Epithelial cell of prostate (primary cell): ENCODE measurements around the gene TRAPPC5.

Experiments used
- DNase-seq: peaks from one replicate; pipeline ENCODE4 v3.0.0-alpha.2; 2011; ENCODE audit warnings: low read depth, low spot score
- H3K27ac ChIP-seq: fragments of 450-650 bp; 2 replicates; pipeline ENCODE4 v1.5.1; 2017; ENCODE audit warnings: mild to moderate bottlenecking

TRAPPC5 gene

GRCh38 chr19:7674010-7675005 lies 6.3 kb upstream of the TRAPPC5 start:
- DNase-seq, result no peak
- no peak overlapping the region for H3K27ac ChIP-seq

DNA sequence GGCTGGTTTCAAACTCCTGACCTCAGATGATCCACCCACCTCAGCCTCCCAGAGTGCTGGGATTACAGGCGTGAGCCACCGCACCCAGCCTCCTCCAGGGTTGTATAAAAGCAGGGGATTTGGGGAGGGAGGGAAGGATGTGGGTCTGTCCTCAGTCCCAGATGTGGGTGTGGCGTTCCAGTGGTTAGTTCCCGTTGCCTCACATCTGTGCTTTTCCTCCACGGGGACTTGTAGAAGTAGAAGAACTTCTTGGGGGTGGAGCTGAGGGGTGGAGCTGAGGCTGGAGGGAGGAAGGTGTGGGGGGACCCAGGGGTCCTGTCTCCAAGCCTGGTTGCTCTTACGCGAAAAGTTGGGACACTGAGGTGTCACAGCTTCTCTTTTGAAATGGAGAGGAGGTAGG lies 4.3 kb upstream of the TRAPPC5 start:
- H3K27ac ChIP-seq, result no peak overlapping the region
- no peak for DNase-seq

DNA sequence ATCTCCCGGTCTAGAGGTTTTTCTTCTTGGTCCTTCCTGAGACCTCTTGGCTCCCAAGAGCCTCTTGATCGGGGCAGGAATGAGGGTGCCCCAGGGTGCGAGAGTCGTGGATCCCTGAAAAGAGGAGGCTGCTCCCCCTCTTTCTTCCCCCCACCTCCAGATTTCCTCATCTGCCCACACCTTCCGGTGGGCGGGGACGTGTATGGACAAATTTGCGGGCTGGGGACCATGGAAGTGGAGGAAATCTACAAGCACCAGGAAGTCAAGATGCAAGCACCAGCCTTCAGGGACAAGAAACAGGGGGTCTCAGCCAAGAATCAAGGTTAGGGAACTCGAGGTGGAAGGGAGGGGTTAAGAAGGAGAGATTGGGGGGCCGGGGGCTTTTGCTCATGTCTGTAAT lies 3.8 kb upstream of the TRAPPC5 start, which contains the start of gene MCEMP1:
TSS of gene MCEMP1 (plus strand) at position 237 of the 400 bp plus-strand sequence. CDS start at position 268, 31 bp downstream.
- DNase-seq, result no peak
- H3K27ac ChIP-seq, result no peak within 1 kb of the TSS

GRCh38 chr19:7677669-7678311 lies 2.8 kb upstream of the TRAPPC5 start:
- no peak for DNase-seq
- H3K27ac ChIP-seq, result no peak overlapping the region

DNA sequence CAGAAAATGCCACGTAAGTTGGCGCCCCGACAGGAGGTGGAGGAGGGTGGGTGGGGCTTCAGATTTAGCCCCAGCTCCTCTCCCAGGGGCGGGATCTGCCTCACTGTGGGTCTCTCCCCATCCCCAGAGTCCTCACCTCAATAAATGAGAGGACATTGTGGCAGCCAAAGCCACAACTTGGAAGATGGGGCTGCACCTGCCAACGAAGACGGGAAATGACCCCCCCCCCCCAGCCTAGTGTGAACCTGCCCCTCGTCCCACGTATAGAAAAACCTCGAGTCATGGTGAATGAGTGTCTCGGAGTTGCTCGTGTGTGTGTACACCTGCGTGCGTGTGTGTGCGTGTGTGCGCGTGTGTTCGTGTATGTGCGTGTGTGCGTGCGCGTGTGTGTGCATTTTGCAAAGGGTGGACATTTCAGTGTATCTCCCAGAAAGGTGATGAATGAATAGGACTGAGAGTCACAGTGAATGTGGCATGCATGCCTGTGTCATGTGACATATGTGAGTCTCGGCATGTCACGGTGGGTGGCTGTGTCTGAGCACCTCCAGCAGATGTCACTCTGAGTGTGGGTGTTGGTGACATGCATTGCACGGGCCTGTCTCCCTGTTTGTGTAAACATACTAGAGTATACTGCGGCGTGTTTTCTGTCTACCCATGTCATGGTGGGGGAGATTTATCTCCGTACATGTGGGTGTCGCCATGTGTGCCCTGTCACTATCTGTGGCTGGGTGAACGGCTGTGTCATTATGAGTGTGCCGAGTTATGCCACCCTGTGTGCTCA lies 1.5 kb upstream of the TRAPPC5 start:
- no peak for DNase-seq
- H3K27ac ChIP-seq, result no peak overlapping the region

DNA sequence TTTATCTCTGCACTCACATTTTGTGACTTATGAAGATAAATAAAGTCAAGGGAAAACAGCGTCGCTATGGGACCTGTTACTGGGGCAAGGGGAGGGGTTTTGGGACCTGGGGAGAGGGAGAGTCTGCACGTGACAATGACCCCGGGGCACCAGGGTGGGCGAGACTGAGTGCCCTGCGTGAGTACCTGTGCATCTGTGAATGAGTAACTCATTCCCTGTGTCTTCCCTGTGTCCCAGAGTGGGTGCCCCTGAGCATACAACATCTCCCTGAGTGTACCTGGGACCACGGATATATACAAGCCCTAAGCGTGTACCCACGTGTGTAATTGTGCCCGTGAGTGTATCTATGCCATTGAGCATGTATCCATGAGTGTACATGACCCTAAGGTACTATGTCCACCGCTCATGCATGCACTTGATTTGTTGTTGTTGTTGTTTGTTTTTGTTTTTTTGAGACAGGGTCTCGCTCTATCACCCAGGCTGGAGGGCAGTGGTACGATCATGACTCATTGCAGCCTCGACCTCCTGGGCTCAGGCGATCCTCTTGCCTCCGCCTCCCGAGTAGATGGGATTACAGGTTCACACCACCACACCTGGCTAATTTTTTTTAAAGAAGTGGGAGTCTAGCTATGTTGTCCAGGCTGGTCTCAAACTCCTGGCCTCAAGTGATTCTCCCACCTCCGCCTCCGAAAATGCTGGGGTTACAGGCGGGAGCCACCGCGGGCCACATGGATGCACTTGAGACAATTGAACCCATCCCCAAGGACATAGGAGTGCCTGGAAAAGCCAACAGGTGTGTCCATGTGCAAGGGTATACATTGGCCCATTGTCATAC lies 645 bp upstream of the TRAPPC5 start:
- no peak for DNase-seq
- H3K27ac ChIP-seq, result no peak overlapping the region

DNA sequence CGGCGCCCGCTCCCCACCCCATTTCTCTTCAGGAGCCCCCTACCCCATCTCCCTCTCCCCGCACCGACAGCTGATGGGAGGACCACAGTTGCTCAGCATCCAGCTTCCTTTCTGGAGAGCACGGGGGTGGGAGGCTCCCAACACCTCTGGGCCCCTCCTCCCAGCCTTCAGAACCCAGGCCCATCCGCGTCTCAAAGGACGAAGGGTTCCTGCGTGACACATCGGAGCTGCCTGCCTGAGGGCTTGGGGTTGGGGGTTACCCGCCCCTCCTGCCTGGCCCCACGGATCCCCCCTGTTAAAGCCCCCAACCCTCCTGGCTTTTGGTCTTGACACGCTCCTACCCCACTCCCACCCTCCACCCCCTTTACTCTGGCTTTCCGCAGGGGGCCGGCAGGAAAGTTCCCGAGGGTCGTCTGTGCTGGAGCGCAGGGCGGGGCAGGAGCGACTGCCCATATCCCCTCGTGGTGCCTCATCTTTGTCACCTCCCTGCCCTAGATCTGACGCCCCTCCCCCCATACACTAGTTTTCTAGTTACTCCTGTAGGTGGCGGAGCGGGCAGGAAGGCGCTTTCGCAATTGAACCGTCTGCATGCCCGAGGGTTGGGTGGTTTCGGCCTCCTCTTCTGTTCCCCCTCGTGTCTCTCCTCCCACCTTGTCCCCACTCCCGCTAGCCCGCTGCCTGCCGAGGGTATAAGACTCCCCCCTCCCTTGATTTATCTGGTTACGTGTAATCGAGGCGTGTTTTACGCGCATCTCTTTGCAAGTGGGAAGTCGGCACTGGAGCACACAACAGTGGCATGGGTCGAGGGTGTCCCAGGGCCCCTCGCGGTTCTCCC lies 924 bp downstream of the TRAPPC5 start:
- DNase-seq, result peak; percentile 26
- H3K27ac ChIP-seq, result peak overlapping the region; percentile 44

DNA sequence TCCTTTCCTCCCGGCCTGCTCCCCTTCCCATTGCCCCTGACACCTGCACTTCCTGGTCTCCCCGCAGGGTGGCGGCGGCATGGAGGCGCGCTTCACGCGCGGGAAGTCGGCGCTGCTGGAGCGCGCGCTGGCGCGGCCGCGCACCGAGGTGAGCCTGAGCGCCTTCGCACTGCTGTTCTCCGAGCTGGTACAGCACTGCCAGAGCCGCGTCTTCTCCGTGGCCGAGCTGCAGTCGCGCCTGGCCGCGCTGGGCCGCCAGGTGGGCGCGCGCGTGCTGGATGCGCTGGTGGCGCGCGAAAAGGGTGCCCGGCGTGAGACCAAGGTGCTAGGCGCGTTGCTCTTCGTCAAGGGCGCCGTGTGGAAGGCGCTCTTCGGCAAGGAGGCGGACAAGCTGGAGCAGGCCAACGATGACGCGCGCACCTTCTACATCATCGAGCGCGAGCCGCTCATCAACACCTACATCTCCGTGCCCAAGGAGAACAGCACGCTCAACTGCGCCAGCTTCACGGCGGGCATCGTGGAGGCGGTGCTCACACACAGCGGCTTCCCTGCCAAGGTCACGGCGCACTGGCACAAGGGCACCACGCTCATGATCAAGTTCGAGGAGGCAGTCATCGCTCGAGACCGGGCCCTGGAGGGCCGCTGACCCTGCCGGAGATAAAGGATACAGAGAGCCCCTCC lies 1.7 kb downstream of the TRAPPC5 start:
- H3K27ac ChIP-seq, result no peak overlapping the region
- no peak for DNase-seq

- DNase-seq, result no peak
- H3K27ac ChIP-seq, result no peak overlapping the region
Observed at GRCh38 chr19:7685546-7686445, 5.2 kb downstream of the TRAPPC5 start.

DNA sequence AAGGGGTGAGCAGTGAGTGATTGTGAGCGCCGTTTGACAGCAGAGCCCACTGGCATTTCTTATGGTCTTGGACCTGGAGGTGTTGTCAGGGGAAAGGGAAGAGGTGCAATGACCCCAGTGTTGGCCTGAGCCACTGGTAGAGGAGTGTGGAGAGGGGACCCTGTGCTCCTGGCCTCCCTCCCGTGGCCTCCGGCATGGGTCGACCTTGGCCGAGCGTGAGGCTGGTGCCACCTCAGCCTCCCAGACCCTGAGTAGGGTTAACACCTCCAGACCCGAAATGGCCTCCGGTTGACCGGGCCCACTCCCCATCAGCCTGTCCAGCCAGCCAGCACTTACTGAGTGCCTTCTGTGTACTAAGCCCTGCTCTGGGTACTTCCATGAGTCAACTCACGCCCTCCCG lies 6.5 kb downstream of the TRAPPC5 start:
- no peak overlapping the region for H3K27ac ChIP-seq
- no peak for DNase-seq

DNA sequence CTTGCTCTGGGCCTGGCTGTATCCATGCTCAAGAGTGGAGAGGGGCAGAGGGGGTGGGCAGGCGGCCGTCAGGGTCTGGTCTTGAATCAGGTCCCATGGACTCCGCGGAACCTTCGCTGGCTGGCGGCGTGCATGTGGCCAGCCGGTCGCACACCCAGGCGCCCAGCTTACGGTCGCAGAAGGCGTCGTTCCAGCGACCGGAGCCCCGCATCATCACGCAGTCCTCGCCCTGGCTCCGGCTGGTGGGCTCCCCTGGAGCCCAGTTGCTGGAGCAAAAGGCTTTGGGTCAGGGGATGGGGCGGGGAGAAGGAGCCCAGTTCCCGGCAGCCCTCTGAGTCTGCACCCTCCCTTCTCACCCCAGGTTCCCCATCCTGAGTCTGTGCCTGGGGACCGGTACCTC lies 8.5 kb downstream of the TRAPPC5 start:
- DNase-seq, result no peak
- no peak overlapping the region for H3K27ac ChIP-seq

DNA sequence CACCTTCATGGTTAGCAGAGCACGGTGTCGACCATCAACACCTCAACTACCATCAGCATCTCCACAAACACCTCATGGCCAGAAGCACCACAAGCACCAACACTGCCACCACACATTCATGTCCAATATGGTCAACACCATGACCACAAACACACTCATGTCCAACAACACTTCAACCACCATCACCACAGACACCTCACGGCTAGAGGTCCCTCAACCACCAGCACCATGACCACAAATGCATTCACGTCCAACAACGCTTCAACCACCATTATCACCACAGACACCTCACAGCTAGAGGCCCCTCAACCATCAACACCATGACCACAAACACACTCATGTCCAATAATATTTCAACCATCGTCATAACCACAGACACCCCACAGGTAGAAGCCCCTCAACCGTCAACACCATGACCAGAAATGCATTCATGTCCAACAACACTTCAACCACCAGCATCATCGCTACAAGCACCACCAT lies 10.2 kb downstream of the TRAPPC5 start:
- no peak overlapping the region for H3K27ac ChIP-seq
- no peak for DNase-seq

DNA sequence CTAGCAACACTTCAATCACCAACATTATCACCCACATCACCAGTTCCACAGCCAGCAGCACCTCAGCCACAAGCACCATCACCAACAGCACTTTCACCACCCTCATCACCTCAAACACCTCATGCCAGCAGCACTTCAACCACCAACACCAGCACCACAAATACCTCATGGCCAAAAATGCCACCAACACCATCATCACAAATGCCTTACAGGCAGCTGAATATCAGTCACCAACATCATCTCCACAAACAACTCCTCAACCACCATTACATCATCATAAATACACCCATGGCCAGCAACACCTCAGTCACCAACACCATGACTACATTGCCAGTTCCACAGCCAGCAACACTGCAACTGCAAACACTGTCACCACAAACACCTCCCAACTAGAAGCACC lies 10.9 kb downstream of the TRAPPC5 start:
- no peak overlapping the region for H3K27ac ChIP-seq
- no peak for DNase-seq

DNA sequence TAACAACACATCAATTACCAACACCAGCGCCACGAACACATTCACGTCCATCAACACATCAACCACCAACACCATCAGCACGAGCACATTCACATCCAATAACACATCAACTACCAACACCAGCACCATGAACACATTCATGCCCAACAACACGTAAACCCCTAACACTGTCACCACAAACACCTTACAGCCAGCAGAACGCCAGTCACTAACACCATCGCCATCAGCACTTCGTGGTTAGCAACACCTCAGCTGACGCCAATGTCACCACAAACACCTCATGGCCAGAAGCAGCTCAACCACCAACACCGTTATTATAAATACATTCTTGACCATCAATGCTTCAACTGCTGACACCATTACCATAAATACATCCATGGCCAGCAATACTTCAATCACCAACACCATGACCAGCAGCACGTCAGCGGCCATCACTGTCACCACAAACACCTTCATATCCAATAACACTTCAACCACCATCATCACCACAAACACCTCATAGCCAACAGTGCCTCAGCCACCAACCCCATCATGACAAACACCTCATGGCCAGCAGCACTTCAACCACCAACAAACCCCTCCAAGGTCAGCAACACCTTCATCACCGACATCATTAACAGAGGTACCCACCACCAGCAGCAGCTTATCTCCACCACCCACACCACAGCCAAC lies 11.9 kb downstream of the TRAPPC5 start:
- H3K27ac ChIP-seq, result no peak overlapping the region
- DNase-seq, result no peak

DNA sequence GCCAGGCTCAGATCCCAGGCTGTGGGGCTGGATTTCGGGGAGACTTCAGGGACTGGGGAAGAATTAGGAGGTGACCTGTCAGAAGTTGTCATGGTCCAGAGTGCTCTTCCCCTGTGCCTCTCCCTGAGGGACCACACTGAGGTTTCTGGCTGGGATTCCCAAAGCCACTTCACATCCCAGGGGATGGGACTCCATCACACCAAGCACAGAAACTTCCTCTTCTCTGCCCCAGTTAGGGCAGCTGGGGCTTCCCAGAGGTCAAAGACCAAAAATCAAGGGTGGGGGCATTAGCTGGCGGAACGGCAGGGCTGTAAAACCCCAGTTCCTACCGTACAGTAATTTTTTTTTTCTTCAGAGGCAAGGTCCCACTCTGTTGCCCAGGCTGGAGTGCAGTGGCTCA lies 13.9 kb downstream of the TRAPPC5 start:
- DNase-seq, result no peak
- H3K27ac ChIP-seq, result no peak overlapping the region

DNA sequence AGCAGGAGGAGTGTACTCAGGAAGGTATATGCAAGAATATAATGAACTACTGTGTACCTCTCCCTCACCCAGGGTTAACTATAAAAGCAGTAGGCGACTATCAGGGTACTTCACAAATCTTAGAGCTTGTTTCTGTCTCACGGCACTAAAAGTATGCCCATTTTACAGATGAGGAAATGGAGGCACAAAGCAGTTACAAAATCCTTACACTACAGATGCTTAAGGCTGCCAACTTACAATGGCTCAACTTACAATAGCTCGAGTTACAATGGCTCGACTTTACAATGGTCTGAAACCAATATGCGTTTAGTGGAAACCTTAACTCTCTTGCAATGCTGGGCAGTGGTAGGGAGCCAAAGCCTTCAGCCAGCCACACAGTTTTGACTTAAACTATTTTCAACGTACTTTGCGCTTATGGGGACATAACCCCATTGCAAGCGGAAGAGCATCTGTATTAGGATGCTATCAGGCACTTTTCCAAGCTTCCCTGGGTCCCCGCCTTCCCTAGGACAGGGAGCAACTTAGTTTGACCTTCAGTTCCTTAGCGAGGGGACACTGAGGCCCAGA lies 17.2 kb downstream of the TRAPPC5 start:
- H3K27ac ChIP-seq, result no peak overlapping the region
- DNase-seq, result no peak
